WTC11 (cell line): ENCODE data around the gene ANKRD13D. TPM values are rescaled to one million over a fixed set of nuclear protein-coding genes. Genes with fewer than 3 reads are reported as not detected.

Source experiments
- ATAC-seq: fragments of 200-7000 bp; cut with Tn5 transposase; 2 replicates; pipeline ENCODE4 v1.10.0; 2021; ENCODE audit warnings: mild to moderate bottlenecking, moderate library complexity
- CTCF ChIA-PET: fragments of 300-600 bp; sonication (Branson Sonifier 250); formaldehyde crosslinking; loops from one replicate; lab custom pipeline; 2021; ENCODE audit warnings: antibody characterized with exemption; lab: Charles Lee
- POLR2A ChIA-PET: fragments of 350-600 bp; sonication (Branson Sonifier 250); formaldehyde crosslinking; loops from one replicate; lab custom pipeline; 2021; ENCODE audit warnings: antibody characterized with exemption; lab: Charles Lee
- DNase-seq: peaks from one replicate; pipeline ENCODE4 v3.0.0; 2021; ENCODE audit warnings: low spot score
- H3K27ac Mint-ChIP-seq: 2 replicates; pipeline ENCODE4 v1.8.0; 2021; ENCODE audit warnings: mixed read lengths
- H3K27me3 Mint-ChIP-seq: 2 replicates; pipeline ENCODE4 v1.8.0; 2021; ENCODE audit warnings: low read depth, mild to moderate bottlenecking, moderate library complexity, mixed read lengths
- H3K36me3 Mint-ChIP-seq: 2 replicates; pipeline ENCODE4 v1.8.0; 2021; ENCODE audit warnings: mixed read lengths
- H3K4me1 Mint-ChIP-seq: 2 replicates; pipeline ENCODE4 v1.8.0; 2022; ENCODE audit warnings: mixed read lengths
- H3K4me3 Mint-ChIP-seq: 2 replicates; pipeline ENCODE4 v1.8.0; 2021; ENCODE audit warnings: mild to moderate bottlenecking, moderate library complexity, mixed read lengths
- H3K9me3 Mint-ChIP-seq: 2 replicates; pipeline ENCODE4 v1.8.0; 2021; ENCODE audit warnings: mixed read lengths
- ARID4B ChIP-seq: sonication (generic); formaldehyde crosslinking; IDR thresholded peaks from 2 replicates; pipeline ENCODE4 v1.8.0; 2023; ENCODE audit warnings: missing genetic modification reagents, mild to moderate bottlenecking, borderline replicate concordance
- ELF4 ChIP-seq: sonication (generic); formaldehyde crosslinking; IDR thresholded peaks from 2 replicates; pipeline ENCODE4 v1.8.1; 2022; ENCODE audit warnings: low read depth, mild to moderate bottlenecking, moderate library complexity, missing genetic modification reagents
- NR1H2 ChIP-seq: sonication (generic); formaldehyde crosslinking; IDR thresholded peaks from 2 replicates; pipeline ENCODE4 v1.9.0; 2021; ENCODE audit warnings: mild to moderate bottlenecking, moderate library complexity, missing genetic modification reagents
- OVOL2 ChIP-seq: fragments of 250-450 bp; sonication (Bioruptor Pico); IDR thresholded peaks from 2 replicates; pipeline ENCODE4 v1.9.0; 2021; ENCODE audit warnings: mild to moderate bottlenecking, borderline replicate concordance
- SMAD4 ChIP-seq: sonication (generic); formaldehyde crosslinking; IDR thresholded peaks from 2 replicates; pipeline ENCODE4 v1.8.0; 2022; ENCODE audit warnings: mild to moderate bottlenecking, missing genetic modification reagents
- SOX15 ChIP-seq: fragments of 250-450 bp; sonication (Bioruptor Pico); IDR thresholded peaks from 2 replicates; pipeline ENCODE4 v1.9.0; 2021; ENCODE audit warnings: mild to moderate bottlenecking
- TCF7 ChIP-seq: sonication (generic); formaldehyde crosslinking; IDR thresholded peaks from 2 replicates; pipeline ENCODE4 v1.8.0; 2022; ENCODE audit warnings: mild to moderate bottlenecking, low read depth, missing genetic modification reagents, moderate library complexity
- TP53 ChIP-seq: sonication (generic); formaldehyde crosslinking; IDR thresholded peaks from 2 replicates; pipeline ENCODE4 v1.8.1; 2023; ENCODE audit warnings: mild to moderate bottlenecking, missing genetic modification reagents
- ZNF121 ChIP-seq: sonication (generic); formaldehyde crosslinking; IDR thresholded peaks from 2 replicates; pipeline ENCODE4 v1.8.0; 2023; ENCODE audit warnings: missing genetic modification reagents
- ZNF532 ChIP-seq: fragments of 250-450 bp; sonication (Bioruptor Pico); IDR thresholded peaks from 2 replicates; pipeline ENCODE4 v1.9.0; 2021; ENCODE audit warnings: mild to moderate bottlenecking, borderline replicate concordance
- total RNA-seq: library from RNA; stranded (reverse); gene quantifications from 3 replicates; pipeline ENCODE4 v1.2.3, GENCODE V29; 2021
- TF ChIP-seq, protein P1 (sequence below): sonication (generic); formaldehyde crosslinking; IDR thresholded peaks from 2 replicates; pipeline ENCODE4 v1.8.1; 2022; ENCODE audit warnings: mild to moderate bottlenecking, moderate library complexity, missing genetic modification reagents
- TF ChIP-seq, protein P2 (sequence below): fragments of 250-450 bp; sonication (Bioruptor Pico); IDR thresholded peaks from 2 replicates; pipeline ENCODE4 v1.9.0; 2021; ENCODE audit warnings: moderate library complexity, mild to moderate bottlenecking, inconsistent platforms, borderline replicate concordance

ANKRD13D gene
- total RNA-seq, 1 experiment from 2014 or later: 55.5 TPM

DNA sequence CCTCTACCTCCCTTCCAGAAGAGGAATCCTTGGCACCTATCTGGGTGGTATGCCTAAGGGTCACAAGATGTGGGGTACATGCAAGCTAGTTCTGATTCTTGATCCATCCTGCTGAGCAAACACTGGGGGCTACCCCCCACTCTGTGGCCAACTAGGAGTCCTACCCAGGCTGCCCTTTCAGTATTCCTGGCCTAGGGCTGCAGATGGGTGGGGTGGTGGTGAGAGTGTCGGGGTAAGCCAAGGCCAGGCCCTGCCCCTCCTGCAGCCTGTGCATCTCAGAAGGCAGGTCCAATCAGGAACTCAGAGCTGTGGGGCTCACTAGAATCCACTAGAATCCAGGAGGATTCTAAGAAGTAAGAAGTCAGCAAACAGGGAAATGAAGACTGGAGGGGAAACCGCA is 25.1 kb downstream of the ANKRD13D start (continued):
- TF ChIP-seq, protein P1, sequence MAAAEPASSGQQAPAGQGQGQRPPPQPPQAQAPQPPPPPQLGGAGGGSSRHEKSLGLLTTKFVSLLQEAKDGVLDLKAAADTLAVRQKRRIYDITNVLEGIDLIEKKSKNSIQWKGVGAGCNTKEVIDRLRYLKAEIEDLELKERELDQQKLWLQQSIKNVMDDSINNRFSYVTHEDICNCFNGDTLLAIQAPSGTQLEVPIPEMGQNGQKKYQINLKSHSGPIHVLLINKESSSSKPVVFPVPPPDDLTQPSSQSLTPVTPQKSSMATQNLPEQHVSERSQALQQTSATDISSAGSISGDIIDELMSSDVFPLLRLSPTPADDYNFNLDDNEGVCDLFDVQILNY (CRISPR knock-in tag): no peak
- TF ChIP-seq SMAD4 (CRISPR knock-in tag): no peak
- no peak for TF ChIP-seq ELF4 (CRISPR knock-in tag)
- no peak for TF ChIP-seq ZNF532
- TF ChIP-seq, all 79 proteins: peak for 0

DNA sequence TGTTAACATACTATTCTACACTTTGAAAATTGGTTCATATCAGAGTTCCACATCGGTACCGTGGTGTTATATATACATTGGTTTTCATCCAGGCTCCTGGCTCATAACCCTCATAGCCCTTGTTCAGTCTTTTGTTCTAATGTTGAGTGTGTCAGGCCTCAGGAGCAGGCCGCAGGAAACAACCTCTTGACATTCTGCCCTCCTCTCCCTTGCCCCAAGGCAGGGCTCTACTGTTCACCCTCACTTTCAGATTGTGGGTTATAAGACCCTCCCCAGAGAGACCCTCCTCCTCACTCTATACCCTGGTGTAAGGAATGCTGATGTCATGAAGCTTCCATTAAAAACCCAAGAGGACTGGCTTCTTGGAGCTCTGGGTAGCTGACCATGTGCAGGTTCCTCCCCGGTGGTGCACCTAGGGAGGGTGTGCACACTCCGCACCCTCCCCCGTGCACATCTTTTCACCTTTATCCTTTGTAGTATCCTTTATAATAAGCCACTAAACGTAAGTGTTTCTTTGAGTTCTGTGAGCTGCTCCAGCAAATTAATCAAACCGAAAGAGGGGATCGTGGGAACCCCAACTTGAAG is 26.3 kb downstream of the ANKRD13D start:
- no peak for DNase-seq
- no peak overlapping the region; the same call in 1 of the 2 replicates for H3K4me3 Mint-ChIP-seq
- H3K36me3 Mint-ChIP-seq: no peaks in the 10 kb centered on the region
- no peak overlapping the region for H3K27ac Mint-ChIP-seq
- TF ChIP-seq NR1H2 (CRISPR knock-in tag) (no peak), TCF7 (CRISPR knock-in tag) (no peak), TP53 (CRISPR knock-in tag) (no peak)
- TF ChIP-seq, all 79 proteins: peak for 0
- Mint-ChIP-seq H3K4me1 (peaks cover 5% of the 10 kb centered on the region), H3K27me3 (peaks cover 40% of the 10 kb centered on the region), H3K9me3 (no peaks in the 10 kb centered on the region)
- ATAC-seq: no peak
- POLR2A ChIA-PET: no interaction called here
- CTCF ChIA-PET: interaction anchor here (0.6 to 5.4 kb wide), 5 partner anchors 13 to 52 kb away, joined by 3 to 122 read pairs (median 24); partner anchors contain the start of gene SSH3

DNA sequence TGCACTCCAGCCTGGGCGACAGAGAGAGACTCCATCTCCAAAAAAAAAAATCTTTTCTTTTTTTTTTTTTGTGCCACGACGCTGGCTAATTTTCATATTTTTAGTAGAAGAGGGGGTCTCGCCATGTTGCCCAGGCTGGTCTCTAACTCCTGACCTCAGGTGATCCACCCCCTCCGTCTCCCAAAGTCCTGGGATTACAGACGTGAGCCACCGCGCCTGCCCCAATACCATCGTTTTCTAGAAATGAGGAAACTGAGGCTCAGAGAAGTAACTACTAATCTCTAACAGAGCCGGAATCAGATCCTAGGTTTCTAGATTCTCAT is 27.7 kb downstream of the ANKRD13D start:
- peaks cover 5% of the 10 kb centered on the region for H3K4me1 Mint-ChIP-seq
- H3K9me3 Mint-ChIP-seq: no peaks in the 10 kb centered on the region
- no peak for DNase-seq
- POLR2A ChIA-PET: interaction anchor here (0.6 to 1.4 kb wide), 6 partner anchors 14 to 694 kb away, joined by 3 to 10 read pairs (median 4); partner anchors contain the start of genes GRK2, POLD4 and SSH3
- H3K27me3 Mint-ChIP-seq: peaks cover 41% of the 10 kb centered on the region
- CTCF ChIA-PET: interaction anchor here (0.6 to 5.4 kb wide), 48 partner anchors 9 to 349 kb away, joined by 3 to 122 read pairs (median 6); partner anchors contain the start of genes ANKRD13D, CLCF1, GRK2 and KDM2A
- ATAC-seq: no peak
- H3K27ac Mint-ChIP-seq: peak overlapping the region; percentile 79
- TF ChIP-seq ZNF121: 0 out of 2 replicates have a peak, but pooled peaks have one; percentile 15
- TF ChIP-seq, protein P2, sequence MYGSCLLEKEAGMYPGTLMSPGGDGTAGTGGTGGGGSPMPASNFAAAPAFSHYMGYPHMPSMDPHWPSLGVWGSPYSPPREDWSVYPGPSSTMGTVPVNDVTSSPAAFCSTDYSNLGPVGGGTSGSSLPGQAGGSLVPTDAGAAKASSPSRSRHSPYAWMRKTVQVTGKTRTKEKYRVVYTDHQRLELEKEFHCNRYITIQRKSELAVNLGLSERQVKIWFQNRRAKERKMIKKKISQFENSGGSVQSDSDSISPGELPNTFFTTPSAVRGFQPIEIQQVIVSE (CRISPR knock-in tag): no peak
- no peak for TF ChIP-seq SOX15 (CRISPR knock-in tag)
- TF ChIP-seq TCF7 (CRISPR knock-in tag): no peak
- TF ChIP-seq ARID4B: no peak
- no peak for TF ChIP-seq OVOL2 (CRISPR knock-in tag)
- peak overlapping the region; percentile 91 for H3K4me3 Mint-ChIP-seq
- H3K36me3 Mint-ChIP-seq: no peaks in the 10 kb centered on the region
